HepG2 (cell line): Measurements from ENCODE around the gene FUOM. TPM values are rescaled to one million over a fixed set of nuclear protein-coding genes. Genes with fewer than 3 reads are reported as not detected.

Experiments used
- ATF7 ChIP-seq, 2 experiments: fragments of 450-650 bp in 1 of 2; sonication (generic) in 1 of 2; formaldehyde crosslinking in 1 of 2; IDR thresholded peaks; 2 replicates each; pipeline versions ENCODE4 v1.4.0 to v1.6.1; 2016 to 2020; ENCODE audit warnings: antibody characterized with exemption in 1 of 2, mild to moderate bottlenecking in 1 of 2, missing genetic modification reagents in 1 of 2
- DNMT3B ChIP-seq: conservative IDR thresholded peaks from 2 replicates; pipeline ENCODE4 v1.6.1; 2016; ENCODE audit warnings: missing biosample characterization, control low read depth
- MTF2 ChIP-seq: sonication (generic); formaldehyde crosslinking; IDR thresholded peaks from 2 replicates; pipeline ENCODE4 v1.5.0; 2020; ENCODE audit warnings: missing genetic modification reagents, borderline replicate concordance
- NR2F1 ChIP-seq, 2 experiments: fragments of 450-650 bp in 1 of 2; formaldehyde crosslinking in 1 of 2; IDR thresholded peaks; 2 replicates each; pipeline versions ENCODE4 v1.5.0 to v1.6.1; 2016 to 2020; ENCODE audit warnings: mild to moderate bottlenecking in 1 of 2, missing compliant biosample characterization in 1 of 2, missing genetic modification reagents in 1 of 2, moderate library complexity in 1 of 2
- ZFX ChIP-seq: sonication (generic); formaldehyde crosslinking; IDR thresholded peaks from 2 replicates; pipeline ENCODE4 v1.4.0; 2020; ENCODE audit warnings: mild to moderate bottlenecking, low read depth, missing genetic modification reagents, moderate library complexity
- ZNF335 ChIP-seq: sonication (generic); formaldehyde crosslinking; IDR thresholded peaks from 2 replicates; pipeline ENCODE4 v1.4.0; 2020; ENCODE audit warnings: missing genetic modification reagents
- ZNF644 ChIP-seq: IDR thresholded peaks from 2 replicates; pipeline ENCODE4 v1.6.1; 2016; ENCODE audit warnings: low read depth
- ZNF672 ChIP-seq: sonication (generic); formaldehyde crosslinking; IDR thresholded peaks from 2 replicates; pipeline ENCODE4 v1.8.1; 2022; ENCODE audit warnings: missing genetic modification reagents
- ZNF850 ChIP-seq: sonication (generic); formaldehyde crosslinking; conservative IDR thresholded peaks from 2 replicates; pipeline ENCODE4 v1.9.0; 2021; ENCODE audit warnings: mild to moderate bottlenecking, missing genetic modification reagents
- ZUFSP ChIP-seq: sonication (generic); formaldehyde crosslinking; IDR thresholded peaks from 2 replicates; pipeline ENCODE4 v1.9.0; 2021; ENCODE audit warnings: missing genetic modification reagents, mild to moderate bottlenecking, borderline replicate concordance
- polyA plus RNA-seq, 8 experiments: library from polyadenylated mRNA; depleted of rRNA in 3 of 8; stranded (reverse) in 7 of 8; unstranded in 1 of 8; fragments of >200 nt; fragmentation: Illumina TruSeq in 4 of 8; extraction: Trizol in 4 of 8; gene quantifications; 2 replicates each; pipeline versions ENCODE4 v1.2.1 to v1.2.3, GENCODE V29; 2011 to 2016; ENCODE audit warnings: low read depth in 4 of 8, missing spikeins in 1 of 8, mixed read lengths in 1 of 8; ENCODE audit not compliant: insufficient read depth in 1 of 8
- total RNA-seq, 5 experiments: library from RNA; depleted of rRNA; stranded (reverse); fragments of >200 nt; fragmentation: Illumina TruSeq; extraction: Trizol; gene quantifications; 2 replicates each; pipeline ENCODE4 v1.2.3, GENCODE V29; 2016; ENCODE audit warnings: low read depth in 1 of 5
- TF ChIP-seq, protein P1 (sequence below): IDR thresholded peaks from 2 replicates; pipeline ENCODE4 v1.6.1; 2016; ENCODE audit warnings: missing genetic modification reagents, missing compliant biosample characterization
- TF ChIP-seq, protein P2 (sequence below): sonication (generic); formaldehyde crosslinking; IDR thresholded peaks from 2 replicates; pipeline ENCODE4 v1.5.0; 2020; ENCODE audit warnings: mild to moderate bottlenecking, missing genetic modification reagents
- TF ChIP-seq, protein P3 (sequence below): IDR thresholded peaks from 2 replicates; pipeline ENCODE4 v1.6.1; 2018; ENCODE audit warnings: missing genetic modification reagents, mild to moderate bottlenecking, missing compliant biosample characterization
- TF ChIP-seq, protein P4 (sequence below): sonication (generic); formaldehyde crosslinking; IDR thresholded peaks from 2 replicates; pipeline ENCODE4 v1.4.0; 2020; ENCODE audit warnings: low read depth, mild to moderate bottlenecking, missing genetic modification reagents

Gene FUOM
- total and polyA plus RNA-seq, 2 of the 13 experiments (the other 11 are each of a cell fraction or from before 2014, with no cell fraction given) = 27.5 to 60.4 TPM

DNA sequence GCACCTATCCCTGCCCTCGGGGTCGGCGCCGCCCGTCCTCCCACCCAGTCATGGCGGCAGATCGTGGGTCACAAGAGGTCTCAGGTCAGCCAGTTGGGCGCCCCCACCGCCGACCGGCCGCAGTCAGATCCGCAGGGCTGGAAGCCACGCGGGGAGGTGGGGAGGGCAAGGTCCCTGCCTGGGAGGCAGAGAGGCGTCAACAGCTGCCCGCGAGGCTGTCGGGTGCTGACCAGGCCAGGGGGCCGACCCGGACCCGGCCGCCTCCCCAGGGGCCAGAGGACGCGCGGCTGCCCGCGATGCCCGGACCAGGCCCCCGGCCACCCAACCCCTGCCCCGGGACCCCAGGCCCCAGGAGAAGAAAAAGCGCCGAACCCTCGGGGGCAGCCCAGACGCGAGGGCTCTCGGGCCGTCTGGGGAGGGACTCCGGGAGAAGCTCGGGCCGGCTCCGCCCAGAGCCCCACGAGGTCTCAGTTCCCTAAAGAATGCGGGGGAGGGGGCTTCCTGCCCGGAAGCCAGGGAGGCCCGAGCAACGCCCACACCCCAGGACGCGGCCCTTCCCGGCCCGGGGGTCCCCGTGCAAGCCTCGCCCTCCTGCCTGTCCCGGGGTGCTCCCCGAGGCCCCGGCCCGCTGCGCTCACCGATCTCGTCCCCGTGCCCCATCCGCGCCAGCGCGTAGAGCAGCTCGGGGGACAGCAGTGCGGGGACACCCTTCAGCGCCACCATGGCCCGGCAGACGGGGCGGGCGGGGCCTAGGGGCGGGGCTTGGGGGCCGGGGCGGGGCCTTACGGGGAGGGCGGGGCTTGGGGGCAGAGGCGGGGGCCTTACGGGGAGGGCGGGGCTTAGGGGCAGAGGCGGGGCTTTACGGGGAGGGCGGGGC lies at the start of gene FUOM (continued):
- TF ChIP-seq ZUFSP (CRISPR knock-in tag) = no peak
- 0 out of 2 replicates have a peak, but pooled peaks have one; percentile 3 for TF ChIP-seq ZNF850 (CRISPR knock-in tag)
- peak in 1 of 2 experiments; percentile 57; a peak in 3 of 4 replicates for TF ChIP-seq NR2F1 (CRISPR knock-in tag; IDR thresholded peaks at IDR 0.05)
- TF ChIP-seq, protein P1, sequence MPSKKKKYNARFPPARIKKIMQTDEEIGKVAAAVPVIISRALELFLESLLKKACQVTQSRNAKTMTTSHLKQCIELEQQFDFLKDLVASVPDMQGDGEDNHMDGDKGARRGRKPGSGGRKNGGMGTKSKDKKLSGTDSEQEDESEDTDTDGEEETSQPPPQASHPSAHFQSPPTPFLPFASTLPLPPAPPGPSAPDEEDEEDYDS (CRISPR knock-in tag) = peak; percentile 43
- TF ChIP-seq ATF7 (IDR thresholded peaks at IDR 0.05) = no peak
- no peak for TF ChIP-seq ATF7 (CRISPR knock-in tag; IDR thresholded peaks at IDR 0.05)
- no peak for TF ChIP-seq ZNF672 (CRISPR knock-in tag)
- TF ChIP-seq MTF2 (CRISPR knock-in tag) = no peak
- TF ChIP-seq, protein P2, sequence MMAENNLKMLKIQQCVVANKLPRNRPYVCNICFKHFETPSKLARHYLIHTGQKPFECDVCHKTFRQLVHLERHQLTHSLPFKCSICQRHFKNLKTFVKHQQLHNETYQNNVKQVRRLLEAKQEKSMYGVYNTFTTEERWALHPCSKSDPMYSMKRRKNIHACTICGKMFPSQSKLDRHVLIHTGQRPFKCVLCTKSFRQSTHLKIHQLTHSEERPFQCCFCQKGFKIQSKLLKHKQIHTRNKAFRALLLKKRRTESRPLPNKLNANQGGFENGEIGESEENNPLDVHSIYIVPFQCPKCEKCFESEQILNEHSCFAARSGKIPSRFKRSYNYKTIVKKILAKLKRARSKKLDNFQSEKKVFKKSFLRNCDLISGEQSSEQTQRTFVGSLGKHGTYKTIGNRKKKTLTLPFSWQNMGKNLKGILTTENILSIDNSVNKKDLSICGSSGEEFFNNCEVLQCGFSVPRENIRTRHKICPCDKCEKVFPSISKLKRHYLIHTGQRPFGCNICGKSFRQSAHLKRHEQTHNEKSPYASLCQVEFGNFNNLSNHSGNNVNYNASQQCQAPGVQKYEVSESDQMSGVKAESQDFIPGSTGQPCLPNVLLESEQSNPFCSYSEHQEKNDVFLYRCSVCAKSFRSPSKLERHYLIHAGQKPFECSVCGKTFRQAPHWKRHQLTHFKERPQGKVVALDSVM (CRISPR knock-in tag) = no peak
- TF ChIP-seq, protein P3, sequence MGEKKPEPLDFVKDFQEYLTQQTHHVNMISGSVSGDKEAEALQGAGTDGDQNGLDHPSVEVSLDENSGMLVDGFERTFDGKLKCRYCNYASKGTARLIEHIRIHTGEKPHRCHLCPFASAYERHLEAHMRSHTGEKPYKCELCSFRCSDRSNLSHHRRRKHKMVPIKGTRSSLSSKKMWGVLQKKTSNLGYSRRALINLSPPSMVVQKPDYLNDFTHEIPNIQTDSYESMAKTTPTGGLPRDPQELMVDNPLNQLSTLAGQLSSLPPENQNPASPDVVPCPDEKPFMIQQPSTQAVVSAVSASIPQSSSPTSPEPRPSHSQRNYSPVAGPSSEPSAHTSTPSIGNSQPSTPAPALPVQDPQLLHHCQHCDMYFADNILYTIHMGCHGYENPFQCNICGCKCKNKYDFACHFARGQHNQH (CRISPR knock-in tag) = no peak; the same call in 1 of the 2 replicates
- TF ChIP-seq ZNF335 (CRISPR knock-in tag) = no peak
- TF ChIP-seq, protein P4, sequence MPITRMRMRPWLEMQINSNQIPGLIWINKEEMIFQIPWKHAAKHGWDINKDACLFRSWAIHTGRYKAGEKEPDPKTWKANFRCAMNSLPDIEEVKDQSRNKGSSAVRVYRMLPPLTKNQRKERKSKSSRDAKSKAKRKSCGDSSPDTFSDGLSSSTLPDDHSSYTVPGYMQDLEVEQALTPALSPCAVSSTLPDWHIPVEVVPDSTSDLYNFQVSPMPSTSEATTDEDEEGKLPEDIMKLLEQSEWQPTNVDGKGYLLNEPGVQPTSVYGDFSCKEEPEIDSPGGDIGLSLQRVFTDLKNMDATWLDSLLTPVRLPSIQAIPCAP = no peak
- TF ChIP-seq DNMT3B (CRISPR knock-in tag) = no peak
- peak; percentile 78 for TF ChIP-seq ZFX (CRISPR knock-in tag)
- no peak for TF ChIP-seq ZNF644 (CRISPR knock-in tag)
